Gastrocnemius medialis (tissue), 4 donors: ENCODE measurements around the gene CRIP3. TPM values are rescaled to one million over a fixed set of nuclear protein-coding genes. Genes with fewer than 3 reads are reported as not detected.

Experiments
- ATAC-seq, 2 donors: fragments of 150-250 bp; one replicate each; pipeline ENCODE4 v1.9.1; 2016
- DNase-seq, 2 donors: peaks; one replicate each; pipeline ENCODE4 v3.0.0-alpha.2; 2019
- H3K27ac ChIP-seq, 4 donors: fragments of 200-600 bp; sonication (generic); 1 replicate in 1 of 4; 2 replicates in 3 of 4; pipeline ENCODE4 v1.5.1; 2016 to 2018; ENCODE audit warnings: mild to moderate bottlenecking in 2 of 4, moderate library complexity in 1 of 4
- H3K27me3 ChIP-seq, 3 donors: fragments of 200-600 bp; sonication (generic) in 2 of 3; 1 replicate in 1 of 3; 2 replicates in 2 of 3; pipeline versions ENCODE4 v1.5.1 to v1.6.0; 2016 to 2019; ENCODE audit warnings: mild to moderate bottlenecking in 1 of 3, moderate library complexity in 1 of 3
- H3K36me3 ChIP-seq, 2 donors: fragments of 200-600 bp; sonication (generic) in 1 of 2; one replicate each; pipeline ENCODE4 v1.5.1; 2017 to 2018
- H3K4me1 ChIP-seq, 2 donors: fragments of 200-600 bp; sonication (generic) in 1 of 2; one replicate each; pipeline ENCODE4 v1.5.1; 2016 to 2017; ENCODE audit warnings: mild to moderate bottlenecking in 2 of 2
- H3K4me3 ChIP-seq, 4 donors: fragments of 200-600 bp; sonication (generic) in 3 of 4; 1 replicate in 1 of 4; 2 replicates in 3 of 4; pipeline ENCODE4 v1.5.1; 2016 to 2019; ENCODE audit warnings: mild to moderate bottlenecking in 2 of 4
- H3K9me3 ChIP-seq, 3 donors: fragments of 200-600 bp; sonication (generic) in 2 of 3; 1 replicate in 1 of 3; 2 replicates in 2 of 3; pipeline ENCODE4 v1.5.1; 2016 to 2019
- POLR2A ChIP-seq, 2 donors: fragments of 450-650 bp; IDR thresholded peaks; one replicate each; pipeline ENCODE4 v1.6.1; 2017; ENCODE audit warnings: antibody characterized with exemption in 2 of 2, mild to moderate bottlenecking in 2 of 2, moderate library complexity in 2 of 2
- in situ Hi-C, 4 donors: fragments of 200-750 bp; cut with MboI; loops; one replicate each; pipeline versions ENCODE4 v1.15.0 to v1.8.0; 2017; ENCODE audit warnings: low sequenced_read_pairs in 4 of 4
- intact Hi-C: fragments of 100-400 bp; cut with DNase I; formaldehyde crosslinking; loops from one replicate; pipeline ENCODE4 v1.15.1; 2023; ENCODE audit warnings: low total_unique reads
- total RNA-seq, 4 donors: library from RNA; depleted of rRNA; stranded (reverse); fragments of >200 nt; gene quantifications; one replicate each; pipeline versions ENCODE4 v1.1.0 to v1.2.3, GENCODE V29; 2016
- TF ChIP-seq, protein P1 (sequence below), 5 experiments: fragments of 450-650 bp in 3 of 5; fragments of 200-600 bp in 2 of 5; sonication (generic) in 2 of 5; IDR thresholded peaks in 4 of 5; conservative IDR thresholded peaks in 1 of 5; 1 replicate in 4 of 5; 2 replicates in 1 of 5; pipeline ENCODE4 v1.5.1; 2016 to 2019; ENCODE audit warnings: antibody characterized with exemption in 5 of 5, mild to moderate bottlenecking in 3 of 5, moderate library complexity in 3 of 5

The CRIP3 gene
- total RNA-seq, 4 donors from 2014 or later, result 0.68 TPM; not detected in 3

DNA sequence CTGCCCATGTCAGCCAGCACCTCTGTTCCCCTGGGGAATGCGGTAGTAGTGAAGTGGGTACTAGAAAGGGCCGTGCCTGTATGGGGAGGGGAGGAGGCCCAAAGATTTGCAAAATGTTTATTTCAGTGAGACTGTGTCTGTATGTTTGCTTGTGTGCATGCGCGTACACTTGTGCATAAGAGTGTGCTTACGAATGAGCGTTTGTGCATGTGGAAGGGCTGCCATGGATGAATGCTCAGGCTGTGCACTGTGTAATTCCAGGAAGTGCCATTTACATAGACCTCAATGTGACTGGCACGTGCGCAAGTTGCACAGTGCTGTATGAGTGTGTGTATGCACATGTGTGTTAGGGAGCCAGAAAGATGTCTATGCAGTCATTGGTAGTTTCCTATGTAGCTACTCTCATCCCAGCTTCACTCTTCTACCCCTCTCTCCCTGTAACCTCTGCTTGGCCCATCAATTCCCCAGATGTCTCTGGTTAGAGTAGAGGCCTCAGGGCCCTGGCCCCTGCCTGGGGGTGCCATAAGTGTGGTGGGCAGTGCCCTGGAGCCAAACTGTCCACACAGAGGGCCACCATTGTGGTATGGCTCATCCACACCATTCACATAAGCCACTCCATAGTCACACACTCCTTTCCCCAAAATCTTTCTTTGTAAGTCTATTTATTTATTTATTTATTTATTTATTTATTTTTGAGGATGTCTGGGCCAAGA is 37.4 kb downstream of the CRIP3 start:
- ATAC-seq, result no peak
- Histone ChIP-seq H3K4me3 (no peak overlapping the region), H3K4me1 (peaks cover 0 to 13% of the 10 kb centered on the region in 2 donors), H3K9me3 (no peaks in the 10 kb centered on the region), H3K27me3 (peaks cover 28 to 37% (median 35%) of the 10 kb centered on the region in 3 donors), H3K36me3 (no peaks in the 10 kb centered on the region), H3K27ac (no peak overlapping the region)
- intact Hi-C loops, result no loop called here
- no peak for TF ChIP-seq POLR2A (IDR thresholded peaks at IDR 0.05)
- TF ChIP-seq, protein P1, sequence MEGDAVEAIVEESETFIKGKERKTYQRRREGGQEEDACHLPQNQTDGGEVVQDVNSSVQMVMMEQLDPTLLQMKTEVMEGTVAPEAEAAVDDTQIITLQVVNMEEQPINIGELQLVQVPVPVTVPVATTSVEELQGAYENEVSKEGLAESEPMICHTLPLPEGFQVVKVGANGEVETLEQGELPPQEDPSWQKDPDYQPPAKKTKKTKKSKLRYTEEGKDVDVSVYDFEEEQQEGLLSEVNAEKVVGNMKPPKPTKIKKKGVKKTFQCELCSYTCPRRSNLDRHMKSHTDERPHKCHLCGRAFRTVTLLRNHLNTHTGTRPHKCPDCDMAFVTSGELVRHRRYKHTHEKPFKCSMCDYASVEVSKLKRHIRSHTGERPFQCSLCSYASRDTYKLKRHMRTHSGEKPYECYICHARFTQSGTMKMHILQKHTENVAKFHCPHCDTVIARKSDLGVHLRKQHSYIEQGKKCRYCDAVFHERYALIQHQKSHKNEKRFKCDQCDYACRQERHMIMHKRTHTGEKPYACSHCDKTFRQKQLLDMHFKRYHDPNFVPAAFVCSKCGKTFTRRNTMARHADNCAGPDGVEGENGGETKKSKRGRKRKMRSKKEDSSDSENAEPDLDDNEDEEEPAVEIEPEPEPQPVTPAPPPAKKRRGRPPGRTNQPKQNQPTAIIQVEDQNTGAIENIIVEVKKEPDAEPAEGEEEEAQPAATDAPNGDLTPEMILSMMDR (IDR thresholded peaks at IDR 0.05 in 4 of 5, conservative IDR thresholded peaks at IDR 0.05 in 1 of 5), result no peak
- DNase-seq, result no peak
- in situ Hi-C loops, result no loop called here

DNA sequence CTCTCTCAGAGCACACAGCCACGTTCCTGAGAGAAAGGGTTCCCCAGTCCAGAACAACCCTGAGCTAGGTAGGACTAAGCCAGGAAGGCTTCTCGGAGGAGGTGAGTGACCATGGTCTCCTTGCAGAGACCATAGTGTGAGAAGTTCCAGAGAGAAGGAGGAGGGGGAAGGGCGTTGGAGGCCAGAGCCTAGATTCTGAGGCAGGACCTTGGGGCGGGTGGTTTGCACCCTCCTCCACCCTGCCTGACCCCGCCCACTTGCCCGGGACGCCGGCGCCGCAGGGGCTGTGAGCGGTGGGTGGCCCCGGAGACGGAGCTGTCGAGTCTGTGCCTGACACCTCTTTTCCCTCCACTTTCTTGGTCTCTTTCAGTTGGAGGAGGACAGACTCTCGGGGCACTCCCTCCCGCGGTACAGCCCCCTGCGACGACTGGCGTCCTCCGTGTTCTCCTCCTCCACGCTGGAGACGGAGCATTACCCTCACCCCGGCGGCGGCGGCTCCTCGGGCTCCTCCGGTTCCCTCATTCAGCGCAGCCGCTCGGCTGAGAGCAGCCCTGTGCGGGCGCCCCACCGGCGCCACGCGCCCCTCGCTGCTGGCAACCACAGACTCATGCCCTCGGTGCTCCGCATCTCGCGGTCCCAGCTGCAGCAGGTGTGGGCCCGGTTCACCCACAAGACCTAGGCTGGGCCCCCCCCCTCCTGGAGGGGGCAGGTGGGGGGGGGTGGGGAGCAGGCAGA is 39.2 kb downstream of the CRIP3 start:
- Histone ChIP-seq H3K9me3 (no peaks in the 10 kb centered on the region), H3K36me3 (no peaks in the 10 kb centered on the region), H3K4me3 (peak overlapping the region; percentile 25 to 50 (median 38)), H3K27me3 (peaks cover 16 to 20% (median 19%) of the 10 kb centered on the region in 3 donors), H3K27ac (no peak overlapping the region), H3K4me1 (peaks cover 0 to 8% of the 10 kb centered on the region in 2 donors)
- ATAC-seq, result no peak
- intact Hi-C loops, result no loop called here
- in situ Hi-C loops, result no loop called here
- no peak for DNase-seq
- TF ChIP-seq, protein P1 (IDR thresholded peaks at IDR 0.05 in 4 of 5, conservative IDR thresholded peaks at IDR 0.05 in 1 of 5), result no peak
- no peak for TF ChIP-seq POLR2A (IDR thresholded peaks at IDR 0.05)

DNA sequence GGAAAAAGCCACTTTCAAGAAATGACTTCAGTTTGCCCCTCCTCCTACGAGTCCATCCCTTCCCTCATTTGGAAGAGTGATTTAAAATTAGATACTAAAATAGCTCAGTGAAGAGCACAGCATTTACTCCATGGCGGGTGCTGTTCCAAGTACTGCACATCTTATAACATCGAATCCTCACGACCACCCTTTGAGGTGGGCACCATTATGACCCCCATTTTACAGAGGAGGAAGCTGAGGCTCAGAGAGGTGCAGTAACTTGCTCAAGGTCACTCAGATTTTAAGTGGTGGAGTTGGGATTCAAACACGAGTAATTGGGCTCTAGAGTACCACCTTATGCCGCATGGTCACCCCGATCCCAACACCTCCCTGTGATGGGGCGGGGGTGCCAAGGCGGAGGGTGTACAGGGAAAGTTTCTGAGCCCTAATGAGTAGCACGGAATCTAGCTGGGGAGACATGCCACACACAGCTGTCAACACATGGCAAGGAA is 39.8 kb downstream of the CRIP3 start:
- in situ Hi-C loops (no loop called here), intact Hi-C loops (no loop called here)
- Histone ChIP-seq H3K27ac (no peak overlapping the region), H3K9me3 (no peaks in the 10 kb centered on the region), H3K4me3 (peak overlapping the region in 2 of 4 donors; percentile 39 to 50), H3K36me3 (no peaks in the 10 kb centered on the region), H3K27me3 (peaks cover 12 to 15% (median 13%) of the 10 kb centered on the region in 3 donors), H3K4me1 (peaks cover 0 to 8% of the 10 kb centered on the region in 2 donors)
- no peak for ATAC-seq
- TF ChIP-seq, protein P1 (IDR thresholded peaks at IDR 0.05 in 4 of 5, conservative IDR thresholded peaks at IDR 0.05 in 1 of 5), result no peak
- no peak for TF ChIP-seq POLR2A (IDR thresholded peaks at IDR 0.05)
- no peak for DNase-seq

DNA sequence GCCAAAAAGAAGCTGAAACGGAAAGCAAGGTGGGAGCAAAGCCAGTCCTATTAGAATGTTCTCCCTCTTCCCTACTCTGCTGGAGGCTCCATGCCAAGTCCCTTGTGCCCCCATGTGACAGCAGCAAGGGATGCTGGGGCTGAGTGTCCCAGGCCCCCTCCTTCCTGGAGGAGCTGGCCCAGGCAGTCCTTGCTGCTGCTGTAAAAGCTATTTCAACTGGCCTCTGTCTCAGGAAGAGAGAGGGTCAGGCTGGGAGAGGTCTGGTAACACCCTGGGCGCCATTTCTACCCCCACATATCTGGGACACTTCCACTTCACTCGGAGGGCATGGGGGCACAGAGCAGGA is 40.3 kb downstream of the CRIP3 start:
- no peaks in the 10 kb centered on the region for H3K36me3 ChIP-seq
- TF ChIP-seq, protein P1 (IDR thresholded peaks at IDR 0.05 in 4 of 5, conservative IDR thresholded peaks at IDR 0.05 in 1 of 5), result no peak
- no peak for TF ChIP-seq POLR2A (IDR thresholded peaks at IDR 0.05)
- H3K9me3 ChIP-seq, result no peaks in the 10 kb centered on the region
- H3K27ac ChIP-seq, result peak overlapping the region in 1 of 4 donors; percentile 31
- in situ Hi-C loops (no loop called here), intact Hi-C loops (no loop called here)
- H3K4me3 ChIP-seq, result no peak overlapping the region
- no peak for DNase-seq
- H3K27me3 ChIP-seq, result peaks cover 12 to 13% (median 12%) of the 10 kb centered on the region in 3 donors
- ATAC-seq, result no peak
- H3K4me1 ChIP-seq, result peaks cover 0 to 8% of the 10 kb centered on the region in 2 donors
